Activated CD4-positive, alpha-beta memory T cell treated with anti-CD3 and anti-CD28 coated beads for 36 hours (primary cell): ENCODE measurements around the gene ACAP3. TPM values are rescaled to one million over a fixed set of nuclear protein-coding genes. Genes with fewer than 3 reads are reported as not detected.
A peak's percentile ranks its signal among the peaks of the same experiment; 100 is the strongest.

Source experiments
- CTCF ChIA-PET: fragments of 350-600 bp; sonication (Branson Sonifier 250); formaldehyde crosslinking; loops from one replicate; lab custom pipeline; 2021; ENCODE audit warnings: antibody characterized with exemption, inconsistent platforms; lab: Charles Lee
- POLR2A ChIA-PET: fragments of 350-600 bp; sonication (Branson Sonifier 250); formaldehyde crosslinking; loops from one replicate; lab custom pipeline; 2021; ENCODE audit warnings: antibody characterized with exemption; lab: Charles Lee
- DNase-seq: peaks from one replicate; pipeline ENCODE4 v3.0.0-alpha.2; 2020
- H3K27ac Mint-ChIP-seq: one replicate; pipeline ENCODE4 v1.8.0; 2021; ENCODE audit warnings: mixed read lengths
- H3K27me3 Mint-ChIP-seq: one replicate; pipeline ENCODE4 v1.8.0; 2021; ENCODE audit warnings: mixed read lengths
- H3K36me3 Mint-ChIP-seq: one replicate; pipeline ENCODE4 v1.8.0; 2021; ENCODE audit warnings: mixed read lengths
- H3K4me1 Mint-ChIP-seq: one replicate; pipeline ENCODE4 v1.8.0; 2021; ENCODE audit warnings: low read depth, mixed read lengths
- H3K4me3 Mint-ChIP-seq: one replicate; pipeline ENCODE4 v1.8.0; 2021; ENCODE audit warnings: mild to moderate bottlenecking, mixed read lengths
- H3K9me3 Mint-ChIP-seq: one replicate; pipeline ENCODE4 v1.8.0; 2021; ENCODE audit warnings: mixed read lengths
- intact Hi-C: fragments of 100-400 bp; cut with micrococcal nuclease; formaldehyde crosslinking; loops from one replicate; pipeline ENCODE4 v1.15.1; 2023
- total RNA-seq, 2 experiments: library from RNA; stranded (reverse); gene quantifications; one replicate each; pipeline ENCODE4 v1.2.3, GENCODE V29; 2021

The ACAP3 gene
- total RNA-seq, 2 experiments from 2014 or later, result 31.8 to 32.0 TPM

GRCh38 chr1:1315435-1315954 lies 7.8 kb upstream of the ACAP3 start:
- POLR2A ChIA-PET, result no interaction called here
- H3K27me3 Mint-ChIP-seq, result no peaks in the 10 kb centered on the region
- H3K36me3 Mint-ChIP-seq, result peaks cover 22% of the 10 kb centered on the region
- CTCF ChIA-PET, result interaction anchor here (1.1 kb wide), 1 partner anchor 56 kb away, joined by 3 read pairs; no protein-coding TSS in a partner anchor
- H3K4me1 Mint-ChIP-seq, result peaks cover 5% of the 10 kb centered on the region
- no peak overlapping the region for H3K27ac Mint-ChIP-seq
- H3K4me3 Mint-ChIP-seq, result no peak overlapping the region
- intact Hi-C loops, result no loop called here
- no peaks in the 10 kb centered on the region for H3K9me3 Mint-ChIP-seq
- DNase-seq, result no peak

- no peak overlapping the region for H3K4me3 Mint-ChIP-seq
- CTCF ChIA-PET, result interaction anchor here (1.1 kb wide), 1 partner anchor 56 kb away, joined by 3 read pairs; no protein-coding TSS in a partner anchor
- H3K27ac Mint-ChIP-seq, result no peak overlapping the region
- POLR2A ChIA-PET, result interaction anchor here (0.9 kb wide), 1 partner anchor 20 kb away, joined by 3 read pairs; no protein-coding TSS in a partner anchor
- no peaks in the 10 kb centered on the region for H3K9me3 Mint-ChIP-seq
- no peak for DNase-seq
- H3K36me3 Mint-ChIP-seq, result peaks cover 18% of the 10 kb centered on the region
- no peaks in the 10 kb centered on the region for H3K27me3 Mint-ChIP-seq
- intact Hi-C loops, result no loop called here
- H3K4me1 Mint-ChIP-seq, result peaks cover 3% of the 10 kb centered on the region
These were observed 7.1 kb upstream of the ACAP3 start for GRCh38 chr1:1314678-1315335.

- H3K4me3 Mint-ChIP-seq, result no peak overlapping the region
- no peak overlapping the region for H3K27ac Mint-ChIP-seq
- peaks cover 9% of the 10 kb centered on the region for H3K4me1 Mint-ChIP-seq
- H3K36me3 Mint-ChIP-seq, result peaks cover 15% of the 10 kb centered on the region
- no peak for DNase-seq
- ChIA-PET CTCF (no interaction called here), POLR2A (interaction anchor here (0.9 kb wide), 1 partner anchor 19 kb away, joined by 3 read pairs; no protein-coding TSS in a partner anchor)
- H3K27me3 Mint-ChIP-seq, result no peaks in the 10 kb centered on the region
- intact Hi-C loops, result no loop called here
- no peaks in the 10 kb centered on the region for H3K9me3 Mint-ChIP-seq
These were observed 6.5 kb upstream of the ACAP3 start for GRCh38 chr1:1314237-1314586.

GRCh38 chr1:1313500-1314236 lies 5.9 kb upstream of the ACAP3 start:
- POLR2A ChIA-PET, result no interaction called here
- no peaks in the 10 kb centered on the region for H3K27me3 Mint-ChIP-seq
- DNase-seq, result no peak
- H3K36me3 Mint-ChIP-seq, result peaks cover 14% of the 10 kb centered on the region
- CTCF ChIA-PET, result interaction anchor here (1.5 kb wide), 1 partner anchor 13 kb away, joined by 4 read pairs; no protein-coding TSS in a partner anchor
- no peak overlapping the region for H3K27ac Mint-ChIP-seq
- no peaks in the 10 kb centered on the region for H3K9me3 Mint-ChIP-seq
- peaks cover 9% of the 10 kb centered on the region for H3K4me1 Mint-ChIP-seq
- H3K4me3 Mint-ChIP-seq, result no peak overlapping the region
- intact Hi-C loops, result no loop called here

GRCh38 chr1:1312450-1313314 lies 5.0 kb upstream of the ACAP3 start:
- ChIA-PET CTCF (interaction anchor here (1.5 kb wide), 1 partner anchor 12 kb away, joined by 4 read pairs; no protein-coding TSS in a partner anchor), POLR2A (no interaction called here)
- Mint-ChIP-seq H3K27ac (no peak overlapping the region), H3K4me1 (peaks cover 9% of the 10 kb centered on the region), H3K36me3 (peaks cover 14% of the 10 kb centered on the region), H3K9me3 (no peaks in the 10 kb centered on the region), H3K4me3 (no peak overlapping the region), H3K27me3 (no peaks in the 10 kb centered on the region)
- no peak for DNase-seq
- intact Hi-C loops, result no loop called here

GRCh38 chr1:1311107-1312104 lies 3.7 kb upstream of the ACAP3 start:
- CTCF ChIA-PET, result no interaction called here

GRCh38 chr1:1310476-1311053 lies 2.8 kb upstream of the ACAP3 start:
- Mint-ChIP-seq H3K36me3 (peaks cover 11% of the 10 kb centered on the region), H3K27me3 (no peaks in the 10 kb centered on the region), H3K27ac (no peak overlapping the region), H3K9me3 (no peaks in the 10 kb centered on the region), H3K4me3 (peak overlapping the region; percentile 16), H3K4me1 (peaks cover 25% of the 10 kb centered on the region)
- ChIA-PET CTCF (interaction anchor here (0.9 kb wide), 1 partner anchor 65 kb away, joined by 4 read pairs; the partner anchor contains the start of gene AURKAIP1), POLR2A (no interaction called here)
- intact Hi-C loops, result no loop called here
- no peak for DNase-seq

More at GRCh38 chr1:1311107-1312104, 3.7 kb upstream of the ACAP3 start:
- DNase-seq, result no peak
- H3K27me3 Mint-ChIP-seq, result no peaks in the 10 kb centered on the region
- POLR2A ChIA-PET, result interaction anchor here (0.9 kb wide), 1 partner anchor 19 kb away, joined by 3 read pairs; the partner anchor contains the start of gene TAS1R3
- peaks cover 11% of the 10 kb centered on the region for H3K36me3 Mint-ChIP-seq
- intact Hi-C loops, result no loop called here
- H3K27ac Mint-ChIP-seq, result no peak overlapping the region
- H3K4me3 Mint-ChIP-seq, result no peak overlapping the region
- peaks cover 17% of the 10 kb centered on the region for H3K4me1 Mint-ChIP-seq
- no peaks in the 10 kb centered on the region for H3K9me3 Mint-ChIP-seq

- no peak for DNase-seq
- intact Hi-C loops, result no loop called here
- Mint-ChIP-seq H3K9me3 (no peaks in the 10 kb centered on the region), H3K27ac (no peak overlapping the region), H3K4me1 (peaks cover 27% of the 10 kb centered on the region), H3K4me3 (peak overlapping the region; percentile 75), H3K27me3 (no peaks in the 10 kb centered on the region), H3K36me3 (peaks cover 11% of the 10 kb centered on the region)
- POLR2A ChIA-PET, result no interaction called here
- CTCF ChIA-PET, result interaction anchor here (0.9 to 1.3 kb wide), 3 partner anchors 65 to 326 kb away, joined by 4 read pairs; partner anchors contain the start of gene AURKAIP1
These were observed 2.3 kb upstream of the ACAP3 start for GRCh38 chr1:1310109-1310385.

- H3K4me1 Mint-ChIP-seq, result peaks cover 29% of the 10 kb centered on the region
- no peaks in the 10 kb centered on the region for H3K9me3 Mint-ChIP-seq
- peak overlapping the region; percentile 75 for H3K4me3 Mint-ChIP-seq
- intact Hi-C loops, result loop anchor here (5.0 kb wide), 4 partner anchors 37 to 192 kb away; partner anchors contain the start of genes AURKAIP1, C1orf159 and UBE2J2
- POLR2A ChIA-PET, result interaction anchor here (0.6 kb wide), 1 partner anchor 81 kb away, joined by 3 read pairs; no protein-coding TSS in a partner anchor
- H3K36me3 Mint-ChIP-seq, result peaks cover 9% of the 10 kb centered on the region
- H3K27me3 Mint-ChIP-seq, result no peaks in the 10 kb centered on the region
- CTCF ChIA-PET, result interaction anchor here (0.9 to 1.3 kb wide), 3 partner anchors 66 to 325 kb away, joined by 4 read pairs; partner anchors contain the start of gene AURKAIP1
- DNase-seq, result peak; percentile 36
- H3K27ac Mint-ChIP-seq, result peak overlapping the region; percentile 5
These were observed 1.8 kb upstream of the ACAP3 start for GRCh38 chr1:1309251-1310108.
